H9 (cell line): Measurements from ENCODE around the gene TTC28. TPM values are rescaled to one million over a fixed set of nuclear protein-coding genes. Genes with fewer than 3 reads are reported as not detected.

Experiments used
- DNase-seq: peaks from one replicate; pipeline ENCODE4 v3.0.0-alpha.2; 2017
- H2AFZ ChIP-seq: one replicate; pipeline ENCODE4 v1.6.1; 2013; ENCODE audit warnings: mild to moderate bottlenecking, low read length, control low read depth, moderate library complexity
- H2AK5ac ChIP-seq: 2 replicates; pipeline ENCODE4 v1.6.1; 2013; ENCODE audit warnings: low read length, control low read depth, mixed read lengths; ENCODE audit not compliant: insufficient read length
- H2BK120ac ChIP-seq: one replicate; pipeline ENCODE4 v1.6.1; 2013; ENCODE audit warnings: low read depth, mild to moderate bottlenecking, low read length, control low read depth, inconsistent platforms; ENCODE audit not compliant: poor library complexity, severe bottlenecking
- H2BK12ac ChIP-seq: 2 replicates; pipeline ENCODE4 v1.6.1; 2013; ENCODE audit warnings: low read length, control low read depth, mixed read lengths, low read depth; ENCODE audit not compliant: insufficient read length
- H2BK15ac ChIP-seq: 2 replicates; pipeline ENCODE4 v1.6.1; 2013; ENCODE audit warnings: low read depth, low read length, control low read depth
- H2BK20ac ChIP-seq: one replicate; pipeline ENCODE4 v1.6.1; 2013; ENCODE audit warnings: low read depth, mild to moderate bottlenecking, low read length, control low read depth, inconsistent platforms; ENCODE audit not compliant: poor library complexity, severe bottlenecking
- H2BK5ac ChIP-seq: 2 replicates; pipeline ENCODE4 v1.6.1; 2013; ENCODE audit warnings: low read length, control low read depth, mixed read lengths; ENCODE audit not compliant: insufficient read length
- H3K14ac ChIP-seq: 2 replicates; pipeline ENCODE4 v1.6.1; 2013; ENCODE audit warnings: low read length, control low read depth; ENCODE audit not compliant: insufficient read depth
- H3K18ac ChIP-seq: 2 replicates; pipeline ENCODE4 v1.6.1; 2013; ENCODE audit warnings: low read depth, mild to moderate bottlenecking, mixed read lengths, low read length, control low read depth; ENCODE audit not compliant: insufficient read length
- H3K23ac ChIP-seq: 2 replicates; pipeline ENCODE4 v1.6.1; 2013; ENCODE audit warnings: low read length, control low read depth, mixed read lengths, low read depth; ENCODE audit not compliant: insufficient read length
- H3K23me2 ChIP-seq: 2 replicates; pipeline ENCODE4 v1.6.1; 2013; ENCODE audit warnings: low read depth, mild to moderate bottlenecking, mixed read lengths, low read length, control low read depth; ENCODE audit not compliant: insufficient read length, poor library complexity, severe bottlenecking
- H3K27ac ChIP-seq: 2 replicates; pipeline ENCODE4 v1.5.1; 2013; ENCODE audit warnings: low read length, control low read depth, mixed read lengths, low read depth; ENCODE audit not compliant: insufficient read length
- H3K27me3 ChIP-seq: 2 replicates; pipeline ENCODE4 v1.6.1; 2013; ENCODE audit warnings: low read length, control low read depth, inconsistent platforms; ENCODE audit not compliant: insufficient read depth
- H3K4ac ChIP-seq: 2 replicates; pipeline ENCODE4 v1.6.1; 2013; ENCODE audit warnings: low read depth, mild to moderate bottlenecking, control low read depth, inconsistent platforms, low read length, moderate library complexity
- H3K4me1 ChIP-seq: 2 replicates; pipeline ENCODE4 v1.6.1; 2013; ENCODE audit warnings: low read length, control low read depth, inconsistent platforms; ENCODE audit not compliant: insufficient read depth
- H3K4me2 ChIP-seq: 2 replicates; pipeline ENCODE4 v1.6.1; 2013; ENCODE audit warnings: low read length, control low read depth, mixed read lengths; ENCODE audit not compliant: insufficient read length, insufficient read depth
- H3K56ac ChIP-seq: 2 replicates; pipeline ENCODE4 v1.6.1; 2013; ENCODE audit warnings: low read depth, mild to moderate bottlenecking, mixed read lengths, low read length, control low read depth; ENCODE audit not compliant: insufficient read length
- H3K79me1 ChIP-seq: 2 replicates; pipeline ENCODE4 v1.6.1; 2013; ENCODE audit warnings: low read depth, mild to moderate bottlenecking, moderate library complexity, low read length, control low read depth, inconsistent platforms; ENCODE audit not compliant: insufficient read depth, poor library complexity, severe bottlenecking
- H3K79me2 ChIP-seq: 2 replicates; pipeline ENCODE4 v1.6.1; 2013; ENCODE audit warnings: low read length, control low read depth, inconsistent platforms; ENCODE audit not compliant: insufficient read depth
- H3K9ac ChIP-seq: 2 replicates; pipeline ENCODE4 v1.6.1; 2013; ENCODE audit warnings: low read length, control low read depth, mixed read lengths; ENCODE audit not compliant: insufficient read length; ENCODE audit errors: extremely low read depth
- H3K9me3 ChIP-seq: one replicate; pipeline ENCODE4 v1.6.1; 2013; ENCODE audit warnings: low read depth, low read length, inconsistent platforms; ENCODE audit not compliant: control insufficient read depth
- H3T11ph ChIP-seq: one replicate; pipeline ENCODE4 v1.6.1; 2013; ENCODE audit warnings: mild to moderate bottlenecking, low read length, control low read depth, inconsistent platforms
- H4K20me1 ChIP-seq: one replicate; pipeline ENCODE4 v1.6.1; 2013; ENCODE audit not compliant: control insufficient read depth, insufficient read length, insufficient read depth
- H4K5ac ChIP-seq: 2 replicates; pipeline ENCODE4 v1.6.1; 2013; ENCODE audit warnings: low read depth, mild to moderate bottlenecking, mixed read lengths, low read length, control low read depth; ENCODE audit not compliant: insufficient read length
- H4K8ac ChIP-seq: replicated peaks from 2 replicates; pipeline ENCODE4 v1.6.1; 2013; ENCODE audit warnings: low read length, control low read depth, mixed read lengths, low read depth; ENCODE audit not compliant: insufficient read length
- H4K91ac ChIP-seq: 2 replicates; pipeline ENCODE4 v1.6.1; 2013; ENCODE audit warnings: low read depth, mild to moderate bottlenecking, moderate library complexity, mixed read lengths, low read length, control low read depth; ENCODE audit not compliant: insufficient read length
- H3K27ac Mint-ChIP-seq, 3 experiments: 2 replicates in 2 of 3; 3 replicates in 1 of 3; pipeline ENCODE4 v1.8.0; 2020 to 2021; ENCODE audit warnings: mixed read lengths in 3 of 3, mild to moderate bottlenecking in 1 of 3, moderate library complexity in 1 of 3
- H3K27me3 Mint-ChIP-seq: 2 replicates; pipeline ENCODE4 v1.8.0; 2021; ENCODE audit warnings: low read depth, mild to moderate bottlenecking, moderate library complexity, mixed read lengths
- H3K36me3 Mint-ChIP-seq, 3 experiments: 2 replicates in 2 of 3; 3 replicates in 1 of 3; pipeline ENCODE4 v1.8.0; 2020 to 2021; ENCODE audit warnings: low read depth in 3 of 3, mixed read lengths in 3 of 3; ENCODE audit not compliant: insufficient read depth in 1 of 3
- H3K4me1 Mint-ChIP-seq, 2 experiments: 2 replicates each; pipeline ENCODE4 v1.8.0; 2020; ENCODE audit warnings: mixed read lengths in 2 of 2
- H3K4me3 Mint-ChIP-seq, 2 experiments: 2 replicates in 1 of 2; 3 replicates in 1 of 2; pipeline ENCODE4 v1.8.0; 2020 to 2021; ENCODE audit warnings: mild to moderate bottlenecking in 2 of 2, mixed read lengths in 2 of 2, moderate library complexity in 1 of 2
- H3K9me3 Mint-ChIP-seq, 2 experiments: 2 replicates in 1 of 2; 3 replicates in 1 of 2; pipeline ENCODE4 v1.8.0; 2020; ENCODE audit warnings: mild to moderate bottlenecking in 2 of 2, mixed read lengths in 2 of 2, moderate library complexity in 1 of 2
- WGBS: extraction: QIAGEN DNeasy Blood & Tissue Kit; methylation state at CpG from one replicate; pipeline ENCODE4 v1.1.7; 2013; ENCODE audit warnings: missing lambda C conversion rate, low lambda C conversion rate, mixed read lengths; ENCODE audit not compliant: insufficient read length; ENCODE audit errors: extremely low coverage; 5-methylcytosine and 5-hydroxymethylcytosine counted together
- total RNA-seq: library from RNA; stranded (reverse); gene quantifications from 2 replicates; pipeline ENCODE4 v1.2.1, GENCODE V29; 2021
- TF ChIP-seq, protein P1 (sequence below): fragments of 200-600 bp; sonication (generic); conservative IDR thresholded peaks from 3 replicates; pipeline ENCODE4 v1.8.0; 2021; ENCODE audit warnings: antibody characterized with exemption, mild to moderate bottlenecking

The TTC28 gene
- total RNA-seq, 1 experiment from 2014 or later, result 13.6 TPM

DNA sequence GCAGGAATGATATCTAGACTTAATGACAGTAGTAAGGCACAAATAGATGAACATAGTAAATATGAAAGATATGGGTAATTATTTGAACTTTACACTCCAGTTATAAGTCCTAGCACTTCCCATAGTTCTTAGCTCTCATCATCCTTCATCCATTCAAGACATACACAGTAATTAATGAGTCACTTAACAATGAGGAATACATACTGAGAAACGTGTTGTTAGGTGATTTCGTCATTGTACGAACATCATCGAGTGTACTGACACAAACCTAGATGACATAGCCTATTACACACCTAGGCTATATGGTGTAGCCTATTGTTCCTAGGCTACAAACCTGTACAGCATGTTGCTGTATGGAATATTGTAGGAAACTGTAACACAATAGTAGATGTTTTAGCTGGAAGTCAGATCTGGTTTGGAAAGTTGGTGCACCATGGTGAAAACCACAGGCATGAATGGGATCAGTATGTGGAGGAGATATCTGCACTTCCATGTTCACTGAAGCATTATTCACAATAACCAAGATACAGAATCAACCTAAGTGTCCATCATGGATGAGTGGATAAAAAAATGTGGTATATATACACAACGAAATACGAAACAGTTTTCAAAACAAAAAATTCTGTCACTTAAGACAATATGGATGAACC lies 530.7 kb downstream of the TTC28 start:
- Mint-ChIP-seq H3K36me3 (no peaks in the 10 kb centered on the region), H3K27ac (no peak overlapping the region), H3K9me3 (no peaks in the 10 kb centered on the region; a peak in 1 of 5 replicates), H3K4me1 (peaks cover 15 to 35% of the 10 kb centered on the region in 2 experiments), H3K4me3 (no peak overlapping the region), H3K27me3 (no peaks in the 10 kb centered on the region)
- Histone ChIP-seq H3K23ac (no peak overlapping the region), H3K23me2 (no peaks in the 10 kb centered on the region), H3K4me2 (no peak overlapping the region), H2BK15ac (no peak overlapping the region), H3K56ac (no peak overlapping the region), H2AK5ac (no peak overlapping the region), H3K14ac (no peak overlapping the region), H3K4ac (no peak overlapping the region), H3K79me1 (no peaks in the 10 kb centered on the region), H3K27me3 (no peaks in the 10 kb centered on the region), H3K9me3 (no peaks in the 10 kb centered on the region), H3K4me1 (peaks cover 3% of the 10 kb centered on the region; the same call in 1 of the 2 replicates), H2BK12ac (no peak overlapping the region), H3K27ac (no peak overlapping the region), H2AFZ (no peak overlapping the region), H3K18ac (no peak overlapping the region), H2BK5ac (no peak overlapping the region), H2BK120ac (no peak overlapping the region), H4K5ac (no peak overlapping the region), H3K9ac (no peak overlapping the region), H4K91ac (no peak overlapping the region), H2BK20ac (no peak overlapping the region), H3T11ph (no peak overlapping the region), H4K8ac (no peak overlapping the region), H3K79me2 (no peaks in the 10 kb centered on the region), H4K20me1 (no peaks in the 10 kb centered on the region)
- TF ChIP-seq, protein P1, sequence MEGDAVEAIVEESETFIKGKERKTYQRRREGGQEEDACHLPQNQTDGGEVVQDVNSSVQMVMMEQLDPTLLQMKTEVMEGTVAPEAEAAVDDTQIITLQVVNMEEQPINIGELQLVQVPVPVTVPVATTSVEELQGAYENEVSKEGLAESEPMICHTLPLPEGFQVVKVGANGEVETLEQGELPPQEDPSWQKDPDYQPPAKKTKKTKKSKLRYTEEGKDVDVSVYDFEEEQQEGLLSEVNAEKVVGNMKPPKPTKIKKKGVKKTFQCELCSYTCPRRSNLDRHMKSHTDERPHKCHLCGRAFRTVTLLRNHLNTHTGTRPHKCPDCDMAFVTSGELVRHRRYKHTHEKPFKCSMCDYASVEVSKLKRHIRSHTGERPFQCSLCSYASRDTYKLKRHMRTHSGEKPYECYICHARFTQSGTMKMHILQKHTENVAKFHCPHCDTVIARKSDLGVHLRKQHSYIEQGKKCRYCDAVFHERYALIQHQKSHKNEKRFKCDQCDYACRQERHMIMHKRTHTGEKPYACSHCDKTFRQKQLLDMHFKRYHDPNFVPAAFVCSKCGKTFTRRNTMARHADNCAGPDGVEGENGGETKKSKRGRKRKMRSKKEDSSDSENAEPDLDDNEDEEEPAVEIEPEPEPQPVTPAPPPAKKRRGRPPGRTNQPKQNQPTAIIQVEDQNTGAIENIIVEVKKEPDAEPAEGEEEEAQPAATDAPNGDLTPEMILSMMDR, result no peak
- WGBS, result no CpG with 5 or more reads among the region's 6 CpGs
- DNase-seq, result no peak
